Activated T-cell treated with anti-CD3 and anti-CD28 coated beads, Interleukin-2, amount 50 U/mL, for 4 hours (primary cell): Measurements from ENCODE around the gene SKA3. TPM values are rescaled to one million over a fixed set of nuclear protein-coding genes. Genes with fewer than 3 reads are reported as not detected.
"Not testable (repeated sequence)": the region's sequence is repeated elsewhere in the genome, so short reads cannot be mapped to it uniquely, and the experiment has no call there.

Source experiments
- ATAC-seq, 2 donors: fragments of 200-7000 bp; cut with Tn5 transposase; one replicate each; pipeline ENCODE4 v1.10.0; 2021
- DNase-seq: peaks from one replicate; pipeline ENCODE4 v3.0.0-alpha.2; 2020
- H3K27me3 Mint-ChIP-seq: one replicate; pipeline ENCODE4 v1.8.0; 2021; ENCODE audit warnings: low read depth, mixed read lengths
- H3K36me3 Mint-ChIP-seq: one replicate; pipeline ENCODE4 v1.8.0; 2022; ENCODE audit warnings: mixed read lengths; ENCODE audit not compliant: insufficient read depth
- H3K4me1 Mint-ChIP-seq: one replicate; pipeline ENCODE4 v1.8.0; 2021; ENCODE audit warnings: low read depth, mixed read lengths
- H3K4me3 Mint-ChIP-seq: one replicate; pipeline ENCODE4 v1.8.0; 2021; ENCODE audit warnings: mild to moderate bottlenecking, moderate library complexity, mixed read lengths
- H3K9me3 Mint-ChIP-seq: one replicate; pipeline ENCODE4 v1.8.0; 2021; ENCODE audit warnings: mixed read lengths
- total RNA-seq, 3 donors: library from RNA; stranded (reverse); gene quantifications; one replicate each; pipeline ENCODE4 v1.2.1, GENCODE V29; 2021

Gene SKA3
- 10 to 100 TPM in 2 of 3 donors, 1 to 10 TPM in 1; 7.3 to 15.1 (median 11.6) TPM for total RNA-seq

DNA sequence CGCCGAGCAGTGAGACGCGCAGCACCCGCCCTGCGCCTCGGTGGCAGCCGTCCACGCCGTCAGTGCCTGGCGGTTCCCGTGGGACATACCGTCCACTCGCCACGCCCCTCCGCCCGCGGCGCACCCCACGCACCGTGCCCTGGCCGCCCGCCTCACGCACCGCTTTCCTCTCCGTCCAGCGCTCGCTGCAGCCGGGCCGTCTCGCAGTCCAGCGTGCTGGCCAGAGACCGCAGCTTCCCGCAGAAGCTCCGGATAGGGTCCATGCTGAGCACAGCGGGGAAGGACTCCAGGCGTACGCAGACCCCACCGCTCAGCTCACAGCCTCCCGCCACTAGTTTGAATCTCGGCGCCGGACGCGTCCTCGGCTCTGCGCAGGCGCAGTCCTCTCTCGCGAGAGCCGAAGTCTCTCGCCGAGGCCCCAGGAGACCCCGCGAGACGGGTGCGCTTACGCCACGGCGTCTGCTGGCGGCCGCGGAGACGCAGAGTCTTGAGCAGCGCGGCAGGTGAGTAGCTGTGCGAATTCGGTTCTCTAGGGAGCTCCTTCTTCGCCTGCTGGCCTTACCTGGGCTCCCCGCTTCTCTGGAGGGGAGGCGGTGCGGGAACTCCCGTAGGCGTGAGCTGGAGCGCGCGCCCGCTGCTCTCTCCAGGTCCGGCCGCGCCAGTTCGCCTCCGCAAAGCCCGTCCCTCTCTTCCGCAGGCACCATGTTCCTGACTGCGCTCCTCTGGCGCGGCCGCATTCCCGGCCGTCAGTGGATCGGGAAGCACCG, at the start of gene SKA3, which contains the start of gene MRPL57:
SKA3 (minus strand) TSS at position 338 of the 767 bp plus-strand sequence; CDS start at position 263, 75 bp downstream.
MRPL57 (plus strand) TSS at position 444 of the 767 bp plus-strand sequence; CDS start at position 703, 259 bp downstream.
- Mint-ChIP-seq H3K36me3 (peaks cover 2% of the 10 kb centered on the region), H3K27me3 (no peaks in the 10 kb centered on the region), H3K4me1 (peaks cover 9% of the 10 kb centered on the region), H3K9me3 (no peaks in the 10 kb centered on the region), H3K4me3 (peak within 1 kb of the TSS; percentile 95)
- DNase-seq (peak; percentile 90), ATAC-seq (peak; percentile 96 to 97)

DNA sequence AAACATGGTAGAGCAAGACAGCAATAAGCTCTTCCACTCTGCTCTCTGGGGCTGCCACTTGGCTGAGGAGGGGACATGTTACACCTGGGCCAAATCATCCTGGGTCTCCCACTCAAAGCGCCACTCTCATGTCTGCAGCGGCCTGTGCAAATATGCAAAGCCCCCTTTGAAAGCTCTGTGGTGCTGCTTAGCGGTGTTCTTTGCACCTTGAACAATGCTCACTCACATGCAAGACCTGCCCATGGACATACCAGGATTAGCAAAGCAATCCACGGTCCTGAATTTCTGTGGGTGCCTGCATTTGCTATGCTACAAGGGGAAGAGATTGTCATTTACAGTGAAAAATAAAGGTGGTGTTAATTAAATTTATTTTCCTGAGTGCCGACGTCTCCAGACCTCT, 48.7 kb upstream of the SKA3 start:
- Mint-ChIP-seq H3K4me3 (no peak overlapping the region), H3K9me3 (peaks cover 4% of the 10 kb centered on the region), H3K27me3 (peaks cover 11% of the 10 kb centered on the region), H3K4me1 (no peaks in the 10 kb centered on the region), H3K36me3 (no peaks in the 10 kb centered on the region)
- no peak for ATAC-seq
- no peak for DNase-seq

DNA sequence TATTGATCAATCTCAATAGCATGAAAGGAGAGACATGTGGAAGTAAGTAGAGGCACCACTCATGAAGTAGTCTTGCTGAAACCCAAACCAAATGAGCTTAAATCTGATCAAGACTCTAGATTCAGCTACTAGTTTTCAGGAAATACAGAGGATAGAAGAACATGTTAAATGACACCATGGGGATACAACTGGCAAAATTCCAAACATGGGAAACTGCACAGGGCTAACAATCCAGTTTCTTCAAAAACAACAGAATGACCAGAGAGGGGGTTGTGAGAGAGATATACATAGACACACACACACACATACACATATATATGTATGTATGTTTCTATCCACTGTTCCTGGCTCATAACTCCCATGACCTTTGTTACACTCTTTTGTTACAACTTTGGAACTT, 44.9 kb upstream of the SKA3 start:
- no peaks in the 10 kb centered on the region for H3K36me3 Mint-ChIP-seq
- H3K27me3 Mint-ChIP-seq: peaks cover 5% of the 10 kb centered on the region
- peaks cover 4% of the 10 kb centered on the region for H3K9me3 Mint-ChIP-seq
- no peak for ATAC-seq
- DNase-seq: no peak
- peaks cover 12% of the 10 kb centered on the region for H3K4me1 Mint-ChIP-seq
- H3K4me3 Mint-ChIP-seq: no peak overlapping the region

DNA sequence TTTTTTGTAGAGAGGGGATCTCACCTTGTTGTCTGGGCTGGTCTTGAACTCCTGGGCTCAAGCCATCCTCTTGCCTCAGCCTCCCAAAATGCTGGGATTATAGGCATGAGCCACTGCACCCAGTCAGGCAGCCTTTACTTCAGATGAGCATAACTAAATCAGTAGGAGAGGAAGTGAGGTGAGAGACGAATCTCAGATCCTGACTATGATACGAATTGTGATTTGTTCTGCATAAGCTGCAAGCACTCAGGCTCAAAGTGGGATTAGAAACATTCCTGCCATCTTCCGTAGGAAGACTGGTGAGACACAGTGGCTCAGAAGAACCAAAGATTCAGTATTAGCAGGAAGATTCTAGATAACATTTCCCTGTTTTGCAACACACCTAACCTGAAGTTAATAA, 43.4 kb upstream of the SKA3 start:
- not testable (repeated sequence) for H3K9me3 Mint-ChIP-seq, H3K4me3 Mint-ChIP-seq, ATAC-seq, H3K36me3 Mint-ChIP-seq, DNase-seq, H3K27me3 Mint-ChIP-seq
- H3K4me1 Mint-ChIP-seq: peaks cover 12% of the 10 kb centered on the region

DNA sequence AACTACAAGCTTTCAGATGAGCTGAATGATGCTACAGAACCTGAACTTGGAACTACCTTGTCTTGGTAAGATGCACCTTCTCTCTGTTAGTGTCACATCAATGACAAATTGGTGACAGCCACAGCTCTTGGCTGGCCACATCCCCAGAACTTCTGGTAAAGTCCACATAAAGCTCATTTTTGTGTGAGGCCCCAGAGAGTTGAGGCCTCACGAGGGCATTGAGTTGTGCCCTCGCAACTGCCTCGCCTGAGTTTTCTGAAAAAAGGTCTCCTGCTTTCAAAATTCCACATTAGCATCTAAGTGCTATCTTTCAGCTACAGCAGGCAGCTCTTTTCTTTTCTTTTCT, 42.7 kb upstream of the SKA3 start:
- Mint-ChIP-seq H3K4me3 (no peak overlapping the region), H3K36me3 (no peaks in the 10 kb centered on the region), H3K27me3 (peaks cover 9% of the 10 kb centered on the region), H3K4me1 (peaks cover 12% of the 10 kb centered on the region), H3K9me3 (peaks cover 4% of the 10 kb centered on the region)
- ATAC-seq: peak in 1 of 2 donors; percentile 43
- no peak for DNase-seq

DNA sequence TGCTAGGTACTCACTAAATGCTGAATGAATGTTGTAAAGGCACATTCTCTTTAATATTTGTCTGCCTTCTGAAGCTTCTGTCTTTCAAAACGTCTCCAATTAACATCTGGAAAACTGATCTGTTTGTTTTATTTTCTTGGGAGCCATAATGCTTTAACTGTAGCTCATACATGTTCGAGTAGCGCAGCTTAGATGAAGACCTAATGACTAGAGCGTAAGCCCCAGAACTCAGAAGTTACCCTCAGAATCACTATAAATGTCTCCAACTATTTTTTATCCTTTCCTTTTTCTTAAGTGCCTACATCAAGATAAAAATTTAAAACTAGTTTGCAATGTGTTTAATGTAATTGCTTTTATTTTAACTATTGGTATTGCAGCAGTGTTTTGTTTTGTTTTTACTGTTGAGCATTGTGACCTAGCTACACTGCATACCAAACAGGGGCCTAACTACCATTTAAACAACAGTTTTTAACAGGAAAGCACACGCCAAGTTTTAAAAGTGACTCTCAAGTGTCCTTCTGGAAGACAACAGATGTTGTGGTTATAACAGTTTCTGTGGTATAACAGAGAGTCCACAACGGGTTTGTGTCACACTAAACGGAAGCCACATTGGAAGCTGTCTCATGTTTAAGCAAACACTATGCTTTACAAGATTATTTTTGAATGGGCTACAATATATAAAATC, 42.1 kb upstream of the SKA3 start:
- DNase-seq (no peak), ATAC-seq (peak; percentile 69 to 75)
- H3K4me1 Mint-ChIP-seq: peaks cover 12% of the 10 kb centered on the region
- H3K4me3 Mint-ChIP-seq: no peak overlapping the region
- H3K27me3 Mint-ChIP-seq: peaks cover 9% of the 10 kb centered on the region
- no peaks in the 10 kb centered on the region for H3K36me3 Mint-ChIP-seq
- peaks cover 4% of the 10 kb centered on the region for H3K9me3 Mint-ChIP-seq

DNA sequence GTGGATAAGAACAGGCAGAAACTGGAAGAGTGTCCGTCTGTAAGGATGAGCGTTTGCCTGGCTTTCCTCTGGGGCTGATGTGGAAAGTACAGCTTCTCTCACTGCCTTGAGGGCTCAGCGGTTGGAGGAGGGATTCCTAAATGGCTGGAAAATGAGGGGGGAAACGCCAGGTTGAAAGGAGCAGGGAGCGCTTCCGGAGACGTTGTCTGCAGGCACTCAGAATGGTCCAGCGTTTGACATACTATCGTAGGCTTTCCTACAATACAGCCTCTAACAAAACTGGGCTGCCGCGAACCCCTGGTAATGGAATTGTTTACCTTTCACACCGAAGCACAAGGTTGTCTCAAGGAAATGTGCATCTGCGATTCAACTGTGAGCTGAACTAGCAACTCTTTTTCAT, 40.0 kb upstream of the SKA3 start:
- no peaks in the 10 kb centered on the region for H3K36me3 Mint-ChIP-seq
- ATAC-seq: no peak
- DNase-seq: no peak

DNA sequence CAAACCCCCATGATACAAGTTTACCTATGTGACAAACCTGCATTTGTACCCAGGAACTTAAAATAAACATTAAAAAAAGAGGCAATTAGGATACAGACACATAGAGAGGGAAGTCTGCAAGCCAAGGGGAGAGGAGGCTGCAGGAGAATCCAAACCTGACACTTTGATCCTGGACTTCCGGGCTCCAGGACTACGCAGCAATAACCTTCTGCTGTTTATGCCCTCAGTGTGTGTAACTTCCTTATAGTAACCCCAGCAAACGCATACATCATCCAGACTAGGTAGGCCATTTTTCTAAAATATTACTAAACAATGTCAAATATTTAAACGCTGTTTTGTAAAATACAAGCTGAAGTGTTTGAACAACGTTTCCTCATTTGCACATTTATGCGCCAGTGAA, 39.1 kb upstream of the SKA3 start:
- H3K36me3 Mint-ChIP-seq, ATAC-seq: not testable (repeated sequence)

More for the DNA sequence above, 40.0 kb upstream of the SKA3 start:
- H3K27me3 Mint-ChIP-seq: peaks cover 16% of the 10 kb centered on the region
- H3K4me1 Mint-ChIP-seq: peaks cover 12% of the 10 kb centered on the region
- H3K4me3 Mint-ChIP-seq: no peak overlapping the region
- peaks cover 8% of the 10 kb centered on the region for H3K9me3 Mint-ChIP-seq

DNA sequence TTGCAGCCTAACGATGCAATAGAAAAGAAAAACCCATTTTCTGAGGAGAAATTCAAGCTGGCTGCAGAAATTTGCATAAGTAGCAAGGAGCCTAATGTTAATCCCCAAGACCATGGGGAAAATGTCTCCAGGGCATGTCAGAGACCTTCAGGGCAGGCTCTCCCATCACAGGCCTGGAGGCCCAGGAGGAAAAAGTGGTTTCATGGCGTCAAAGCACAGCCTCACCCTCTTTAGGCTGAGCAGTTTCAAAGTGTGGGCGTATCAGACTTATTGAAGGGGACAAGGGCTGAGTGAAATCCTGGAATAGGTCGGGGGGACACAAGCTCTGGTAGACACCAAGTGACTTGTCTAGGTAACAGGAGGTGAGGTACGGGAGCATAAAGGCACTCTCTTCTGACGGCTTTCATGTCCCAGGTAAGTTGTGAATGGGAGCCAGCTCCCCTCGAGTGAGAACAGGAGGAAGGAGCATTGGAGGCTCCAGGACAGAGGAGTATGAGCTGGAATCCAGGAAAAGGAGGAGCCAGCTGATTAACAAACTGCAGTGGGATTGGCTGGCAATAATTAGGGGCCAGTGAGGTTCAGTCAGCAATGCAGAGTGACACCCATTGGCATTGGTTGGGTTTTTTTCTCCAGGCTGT, 35.9 kb upstream of the SKA3 start:
- no peak overlapping the region for H3K4me3 Mint-ChIP-seq
- H3K36me3 Mint-ChIP-seq: no peaks in the 10 kb centered on the region
- H3K27me3 Mint-ChIP-seq: peaks cover 23% of the 10 kb centered on the region
- H3K4me1 Mint-ChIP-seq: no peaks in the 10 kb centered on the region
- DNase-seq: no peak
- no peak for ATAC-seq
- H3K9me3 Mint-ChIP-seq: peaks cover 8% of the 10 kb centered on the region

More for the DNA sequence above, 39.1 kb upstream of the SKA3 start:
- Mint-ChIP-seq H3K4me1 (peaks cover 12% of the 10 kb centered on the region), H3K27me3 (peaks cover 20% of the 10 kb centered on the region)
- not testable (repeated sequence) for H3K4me3 Mint-ChIP-seq, DNase-seq, H3K9me3 Mint-ChIP-seq

DNA sequence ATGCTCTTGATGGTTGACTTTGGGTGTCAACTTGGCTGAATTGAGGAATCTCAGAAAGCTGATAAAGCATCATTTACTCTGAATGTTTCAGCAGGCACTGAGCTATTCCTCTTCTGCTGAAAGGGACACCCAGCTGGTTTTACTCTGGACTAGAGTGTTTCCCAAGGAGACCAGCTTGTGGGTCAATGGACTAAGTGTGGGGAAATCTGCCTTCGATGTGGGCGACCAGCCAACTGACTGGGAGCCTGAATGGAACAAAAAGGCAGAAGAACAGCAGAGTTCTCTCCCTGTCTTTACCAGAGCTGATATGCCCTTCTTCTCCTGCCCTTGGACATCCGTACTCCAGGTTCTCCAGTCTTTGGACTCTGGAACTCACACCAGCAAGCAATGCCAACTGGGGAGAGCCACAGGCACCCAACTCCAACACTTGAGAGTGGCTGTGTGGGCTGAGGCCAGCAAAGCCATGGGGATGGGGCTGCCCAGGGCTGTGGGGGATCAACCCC, 32.4 kb upstream of the SKA3 start:
- Mint-ChIP-seq H3K36me3 (no peaks in the 10 kb centered on the region), H3K27me3 (peaks cover 17% of the 10 kb centered on the region)
- no peak for ATAC-seq

DNA sequence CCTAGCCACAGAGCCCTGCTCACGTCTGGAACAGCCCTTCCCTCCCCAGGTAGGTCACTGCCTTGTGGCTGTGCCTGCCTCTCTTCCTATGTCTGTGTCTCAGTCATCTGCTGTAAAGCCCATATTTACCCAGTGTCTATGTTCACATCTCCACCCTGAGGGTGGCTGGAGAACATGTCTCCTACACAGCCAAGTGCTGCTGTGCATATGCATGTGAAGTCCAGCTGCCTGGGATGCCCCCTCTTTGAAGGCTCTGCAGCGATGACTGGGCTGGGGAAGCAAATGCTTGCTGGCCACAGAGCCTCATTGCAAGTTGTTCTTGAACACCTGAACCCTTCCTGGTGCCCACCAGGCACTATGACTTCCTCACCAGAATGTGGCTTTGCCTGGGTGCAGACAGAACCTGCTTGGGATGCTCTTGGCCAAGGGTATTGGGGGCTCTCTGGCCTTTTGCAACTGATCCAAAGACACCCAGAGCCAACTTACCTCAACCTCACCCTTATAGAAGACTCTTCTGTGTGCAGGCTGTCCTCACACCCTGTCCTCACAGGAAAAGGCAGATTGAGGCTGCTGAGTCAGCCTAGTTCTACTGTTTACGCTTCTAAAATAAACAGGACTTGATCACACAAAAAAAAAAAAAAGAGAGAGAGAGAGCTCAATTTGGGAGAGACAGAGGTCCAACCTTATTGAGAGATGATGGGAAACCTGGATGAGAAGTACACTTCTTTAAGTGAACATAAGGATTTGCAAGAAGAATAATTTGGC, 26.6 kb upstream of the SKA3 start:
- DNase-seq: no peak
- H3K4me3 Mint-ChIP-seq: no peak overlapping the region
- peaks cover 2% of the 10 kb centered on the region for H3K27me3 Mint-ChIP-seq
- H3K36me3 Mint-ChIP-seq: no peaks in the 10 kb centered on the region
- H3K4me1 Mint-ChIP-seq: peaks cover 1% of the 10 kb centered on the region
- no peak for ATAC-seq
- peaks cover 5% of the 10 kb centered on the region for H3K9me3 Mint-ChIP-seq

More for the DNA sequence above, 32.4 kb upstream of the SKA3 start:
- Mint-ChIP-seq H3K4me1 (no peaks in the 10 kb centered on the region), H3K4me3 (no peak overlapping the region), H3K9me3 (peaks cover 8% of the 10 kb centered on the region)
- DNase-seq: no peak

DNA sequence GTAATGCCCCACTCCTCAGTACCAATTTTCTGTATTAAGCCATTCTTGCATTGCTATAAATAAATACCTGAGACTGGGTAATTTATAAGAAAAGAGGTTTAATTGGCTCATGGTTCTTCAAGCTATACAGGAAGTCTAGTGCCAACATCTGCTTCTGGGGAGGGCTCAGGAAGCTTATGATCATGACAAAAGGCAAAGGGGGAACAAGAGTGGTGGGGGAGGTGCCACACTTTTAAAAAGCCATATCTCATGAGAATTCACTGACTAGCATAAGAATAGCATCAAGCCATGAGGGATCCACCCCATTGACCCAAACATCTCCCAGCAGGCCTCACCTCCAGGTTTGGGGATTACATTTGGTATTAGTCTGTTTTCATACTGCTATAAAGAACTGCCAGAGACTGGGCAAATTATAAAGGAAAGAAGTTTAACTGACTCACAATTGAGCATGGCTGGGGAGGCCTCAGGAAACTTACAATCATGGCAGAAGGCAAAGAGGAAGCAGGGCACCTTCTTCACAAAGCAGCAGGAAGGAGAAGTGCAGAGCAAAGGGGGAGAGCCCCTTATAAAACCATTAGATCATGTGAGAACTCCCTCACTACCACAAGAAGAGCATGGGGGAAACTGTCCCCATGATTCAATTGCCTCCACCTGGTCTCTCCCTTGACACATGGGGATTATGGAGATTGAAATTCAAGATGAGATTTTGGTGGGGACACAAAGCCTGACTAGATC, 25.3 kb upstream of the SKA3 start:
- not testable (repeated sequence) for H3K9me3 Mint-ChIP-seq, ATAC-seq, H3K27me3 Mint-ChIP-seq, H3K4me3 Mint-ChIP-seq, DNase-seq, H3K36me3 Mint-ChIP-seq, H3K4me1 Mint-ChIP-seq

DNA sequence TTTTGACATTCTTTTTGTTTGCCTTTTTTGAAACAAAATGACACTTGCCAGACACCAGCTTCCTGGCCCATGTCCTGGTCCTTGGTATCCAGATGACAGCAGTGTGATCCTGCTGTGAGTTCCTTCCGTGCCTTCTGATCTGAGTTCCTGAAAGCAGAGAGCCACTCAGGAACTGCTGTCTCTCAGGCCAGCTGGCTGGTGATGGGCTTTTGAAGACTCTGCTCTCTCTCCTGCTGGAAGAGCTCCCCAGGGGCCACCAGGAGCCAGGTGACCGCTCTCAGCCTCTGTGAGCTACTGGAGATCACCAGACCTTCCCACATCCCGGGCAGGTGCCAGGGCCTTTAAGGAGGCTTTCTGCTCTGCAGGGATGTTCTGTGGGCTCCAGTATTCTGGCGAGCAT, 22.0 kb upstream of the SKA3 start:
- not testable (repeated sequence) for H3K27me3 Mint-ChIP-seq, DNase-seq, H3K36me3 Mint-ChIP-seq, H3K4me1 Mint-ChIP-seq, H3K4me3 Mint-ChIP-seq, ATAC-seq, H3K9me3 Mint-ChIP-seq
